GM21367 (cell line): Measurements from ENCODE around the gene RPRD1B.

Experiments
- ATAC-seq: cut with Tn5 transposase; IDR thresholded peaks from one replicate; pipeline ENCODE4 v1.9.1; 2021; ENCODE audit not compliant: unreplicated experiment

The RPRD1B gene

GRCh38 chr20:38132910-38133501 lies 99.5 kb downstream of the RPRD1B start:
- ATAC-seq, result no peak

- no peak for ATAC-seq
These were observed 100.3 kb downstream of the RPRD1B start for GRCh38 chr20:38133680-38134426.

DNA sequence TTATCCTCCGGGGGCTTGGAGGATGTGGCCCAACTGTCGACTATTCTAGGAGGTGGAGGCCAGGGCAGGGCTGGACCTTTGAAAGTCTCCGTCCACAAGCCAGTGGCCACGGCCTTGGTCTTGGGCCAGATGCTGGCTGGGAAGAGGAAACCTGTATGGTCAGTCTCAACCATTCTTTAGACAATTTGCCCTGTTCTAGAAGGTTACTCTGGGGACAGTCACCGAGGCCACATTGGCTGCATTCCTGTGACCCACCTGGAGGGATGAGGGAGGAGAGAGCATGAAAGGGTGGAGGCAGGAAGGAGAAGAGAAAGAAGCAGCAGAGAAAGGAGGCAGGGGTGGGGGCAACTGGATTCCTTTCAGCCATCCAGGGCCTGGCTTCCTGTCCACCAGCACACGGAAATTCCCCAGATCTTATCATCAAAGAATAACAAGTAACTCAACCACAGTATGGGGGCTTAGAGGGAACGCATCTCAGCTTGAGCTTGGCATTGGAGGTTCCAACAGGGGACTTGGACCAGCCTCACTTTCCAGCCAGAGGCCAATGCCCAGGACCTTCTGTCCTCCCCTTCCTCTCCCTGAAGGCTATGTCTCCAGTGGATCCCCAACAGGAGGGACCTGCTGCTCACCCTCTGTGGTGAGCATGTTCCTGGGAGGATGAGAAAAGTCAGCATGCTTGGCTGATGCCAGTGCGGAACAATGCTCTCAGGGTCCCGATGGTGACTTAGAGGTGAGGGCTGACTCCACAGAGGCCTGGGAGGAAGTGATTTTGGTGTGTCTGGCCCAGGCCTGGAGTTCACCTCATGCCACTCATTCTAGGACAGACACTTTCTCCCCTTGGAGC lies 101.1 kb downstream of the RPRD1B start:
- ATAC-seq, result no peak

DNA sequence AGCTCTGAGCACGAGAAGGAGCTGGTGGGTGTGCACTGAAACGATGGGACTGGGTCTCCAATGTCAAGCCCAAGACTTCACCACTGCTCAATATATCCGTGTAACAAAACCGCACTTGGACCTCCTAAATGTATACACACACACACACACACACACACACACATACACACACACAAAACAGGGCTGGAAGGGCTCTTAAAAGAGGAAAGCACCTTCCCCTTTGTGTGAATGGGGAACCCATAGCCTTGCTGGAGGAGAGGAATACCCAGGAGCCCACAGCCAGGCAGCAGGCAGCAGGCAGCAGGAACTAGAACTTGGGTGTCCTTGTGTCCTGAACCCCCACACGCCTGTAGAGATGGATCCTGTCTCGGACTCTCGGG lies 101.7 kb downstream of the RPRD1B start:
- ATAC-seq, result no peak

GRCh38 chr20:38135651-38136420 lies 102.3 kb downstream of the RPRD1B start:
- no peak for ATAC-seq

DNA sequence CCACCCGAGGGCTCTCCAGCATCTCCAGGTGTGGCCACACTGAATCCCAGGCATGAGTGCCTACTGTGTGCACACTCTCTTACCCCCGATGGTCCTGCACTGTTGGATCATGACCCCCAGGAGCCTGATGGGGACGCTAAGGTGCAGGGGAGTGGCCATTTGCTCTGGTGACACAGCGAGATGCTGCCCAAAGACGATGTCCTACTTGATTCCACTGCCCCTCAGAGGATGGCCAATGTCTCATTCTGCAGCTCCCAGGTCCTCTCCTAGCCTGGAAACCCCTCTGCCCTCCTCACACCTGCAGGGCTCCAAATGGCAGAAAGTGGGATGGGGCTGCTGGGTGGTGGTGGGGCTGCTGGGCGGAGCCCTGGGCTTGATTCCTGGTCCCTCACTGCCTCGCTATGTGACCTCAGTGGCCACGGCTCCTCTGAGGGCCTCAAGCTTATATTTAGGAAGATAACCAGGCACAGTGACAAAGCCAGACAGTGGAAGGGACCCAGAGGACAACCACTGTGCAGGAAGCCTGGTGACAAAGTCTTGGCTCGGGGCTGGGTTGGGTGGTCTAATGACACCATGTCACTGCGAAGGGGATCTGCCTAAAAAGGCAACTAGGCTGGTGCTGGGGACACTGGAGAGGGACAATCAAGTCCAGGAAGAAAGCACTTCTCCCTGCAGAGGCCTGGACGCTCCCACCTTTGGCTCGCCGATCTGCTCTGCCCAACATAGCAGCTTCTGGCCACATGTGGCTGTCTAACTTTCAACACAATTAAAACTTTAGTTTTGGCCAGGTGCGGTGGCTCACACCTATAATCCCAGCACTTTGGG lies 103.1 kb downstream of the RPRD1B start:
- ATAC-seq, result no peak

GRCh38 chr20:38137441-38138037 lies 104.0 kb downstream of the RPRD1B start:
- no peak for ATAC-seq

DNA sequence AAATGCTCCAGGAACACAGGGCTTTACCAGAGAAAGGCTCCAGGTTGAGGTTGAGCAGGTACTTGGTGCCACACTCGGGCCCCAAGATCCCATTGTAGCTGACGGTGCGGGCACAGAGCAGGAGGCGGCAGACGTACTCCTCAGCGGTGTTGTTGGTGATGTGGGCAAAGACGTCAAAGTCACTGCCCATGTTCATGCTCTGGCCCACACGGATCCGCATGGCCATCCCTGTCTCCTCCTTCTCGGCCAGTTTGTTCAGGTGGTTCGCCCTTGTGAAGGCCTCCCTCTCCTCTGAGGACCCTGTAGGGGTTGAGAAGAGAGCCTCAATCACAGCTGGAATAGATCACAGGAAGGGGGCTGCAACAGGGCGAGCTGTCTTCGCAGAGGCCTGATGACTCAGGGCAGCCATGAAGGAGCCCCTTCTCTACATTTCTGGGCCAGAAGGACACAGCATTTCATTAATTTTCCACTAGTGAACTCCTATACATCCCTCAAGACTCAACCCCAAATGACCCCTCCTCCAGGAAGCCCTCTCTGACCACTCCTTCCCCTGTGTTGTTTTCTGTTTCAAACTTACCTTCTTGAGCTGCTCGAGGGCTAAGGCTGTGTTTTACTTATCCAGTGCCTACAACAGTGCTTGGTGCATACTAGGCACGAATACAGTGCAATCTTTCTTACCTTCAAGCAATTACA lies 104.7 kb downstream of the RPRD1B start:
- no peak for ATAC-seq

GRCh38 chr20:38139156-38139912 lies 105.8 kb downstream of the RPRD1B start:
- ATAC-seq, result no peak

GRCh38 chr20:38139977-38140753 lies 106.6 kb downstream of the RPRD1B start:
- no peak for ATAC-seq

- ATAC-seq, result no peak
These were observed 107.8 kb downstream of the RPRD1B start for GRCh38 chr20:38141204-38141888.
